Measurements from ENCODE around the gene AURKB. TPM values are rescaled to one million over a fixed set of nuclear protein-coding genes. Genes with fewer than 3 reads are reported as not detected.

Gene AURKB
- total RNA-seq, 4 donors from 2014 or later: 2.3 TPM; not detected in 3

GRCh38 chr17:8186787-8187516, 23.4 kb downstream of the AURKB start:
- TF ChIP-seq, protein P1, sequence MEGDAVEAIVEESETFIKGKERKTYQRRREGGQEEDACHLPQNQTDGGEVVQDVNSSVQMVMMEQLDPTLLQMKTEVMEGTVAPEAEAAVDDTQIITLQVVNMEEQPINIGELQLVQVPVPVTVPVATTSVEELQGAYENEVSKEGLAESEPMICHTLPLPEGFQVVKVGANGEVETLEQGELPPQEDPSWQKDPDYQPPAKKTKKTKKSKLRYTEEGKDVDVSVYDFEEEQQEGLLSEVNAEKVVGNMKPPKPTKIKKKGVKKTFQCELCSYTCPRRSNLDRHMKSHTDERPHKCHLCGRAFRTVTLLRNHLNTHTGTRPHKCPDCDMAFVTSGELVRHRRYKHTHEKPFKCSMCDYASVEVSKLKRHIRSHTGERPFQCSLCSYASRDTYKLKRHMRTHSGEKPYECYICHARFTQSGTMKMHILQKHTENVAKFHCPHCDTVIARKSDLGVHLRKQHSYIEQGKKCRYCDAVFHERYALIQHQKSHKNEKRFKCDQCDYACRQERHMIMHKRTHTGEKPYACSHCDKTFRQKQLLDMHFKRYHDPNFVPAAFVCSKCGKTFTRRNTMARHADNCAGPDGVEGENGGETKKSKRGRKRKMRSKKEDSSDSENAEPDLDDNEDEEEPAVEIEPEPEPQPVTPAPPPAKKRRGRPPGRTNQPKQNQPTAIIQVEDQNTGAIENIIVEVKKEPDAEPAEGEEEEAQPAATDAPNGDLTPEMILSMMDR (IDR thresholded peaks at IDR 0.05 in 4 of 5, conservative IDR thresholded peaks at IDR 0.05 in 1 of 5): peak in 2 of 5 experiments; percentile 34 to 57
- TF ChIP-seq POLR2A (IDR thresholded peaks at IDR 0.05): no peak
- ATAC-seq: peak; percentile 68 to 71
- intact Hi-C loops (cut with DNase I; ENCODE audit: low total_unique reads): loop anchor here (1.0 to 2.0 kb wide), 5 partner anchors 14 to 68 kb away; partner anchors contain the start of gene CTC1
- peak; percentile 88 to 95 for DNase-seq
- peak overlapping the region; percentile 86 to 99 (median 97) for H3K27ac ChIP-seq
- in situ Hi-C loops (cut with MboI; ENCODE audit: low sequenced_read_pairs in 4 of 4): loop anchor here in 1 of 4 donors (5.0 to 10.0 kb wide), 2 partner anchors 35 to 62 kb away; partner anchors contain the start of gene HES7
- no peaks in the 10 kb centered on the region for H3K27me3 ChIP-seq
- H3K36me3 ChIP-seq: no peaks in the 10 kb centered on the region
- H3K9me3 ChIP-seq: no peaks in the 10 kb centered on the region
- H3K4me3 ChIP-seq: peak overlapping the region; percentile 59 to 98 (median 80)
- peaks cover 30 to 35% of the 10 kb centered on the region in 2 donors for H3K4me1 ChIP-seq

DNA sequence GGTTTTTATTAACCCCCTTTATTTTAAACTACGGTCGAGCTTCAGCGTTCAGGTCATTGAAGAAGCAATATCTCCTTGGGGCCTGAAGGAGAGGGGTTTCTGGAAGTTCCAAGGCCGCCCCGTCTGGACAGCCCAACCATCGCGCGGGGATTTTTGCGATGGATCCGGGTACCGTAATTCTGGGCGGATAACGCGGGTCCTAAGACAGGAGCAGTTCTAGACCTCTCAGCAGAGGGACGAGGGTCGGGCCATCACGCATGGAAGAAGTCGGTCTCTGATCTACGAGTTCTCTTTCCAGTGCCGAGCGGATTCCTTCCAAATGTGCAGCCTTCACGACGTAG, 24.0 kb downstream of the AURKB start:
- Histone ChIP-seq H3K36me3 (no peaks in the 10 kb centered on the region), H3K9me3 (no peaks in the 10 kb centered on the region), H3K4me1 (peaks cover 25 to 30% of the 10 kb centered on the region in 2 donors), H3K4me3 (peak overlapping the region; percentile 59 to 98 (median 80)), H3K27me3 (no peaks in the 10 kb centered on the region), H3K27ac (peak overlapping the region; percentile 86 to 99 (median 97))
- intact Hi-C loops (cut with DNase I; ENCODE audit: low total_unique reads) (loop anchor here (1.0 to 2.0 kb wide), 2 partner anchors 13 to 28 kb away; no protein-coding TSS in a partner anchor), in situ Hi-C loops (cut with MboI; ENCODE audit: low sequenced_read_pairs in 4 of 4) (loop anchor here in 1 of 4 donors (5.0 to 10.0 kb wide), 2 partner anchors 36 to 62 kb away; partner anchors contain the start of gene HES7)
- TF ChIP-seq POLR2A (IDR thresholded peaks at IDR 0.05): no peak
- TF ChIP-seq, protein P1 (IDR thresholded peaks at IDR 0.05 in 4 of 5, conservative IDR thresholded peaks at IDR 0.05 in 1 of 5): peak in 1 of 5 experiments; percentile 46
- DNase-seq (no peak), ATAC-seq (no peak)

DNA sequence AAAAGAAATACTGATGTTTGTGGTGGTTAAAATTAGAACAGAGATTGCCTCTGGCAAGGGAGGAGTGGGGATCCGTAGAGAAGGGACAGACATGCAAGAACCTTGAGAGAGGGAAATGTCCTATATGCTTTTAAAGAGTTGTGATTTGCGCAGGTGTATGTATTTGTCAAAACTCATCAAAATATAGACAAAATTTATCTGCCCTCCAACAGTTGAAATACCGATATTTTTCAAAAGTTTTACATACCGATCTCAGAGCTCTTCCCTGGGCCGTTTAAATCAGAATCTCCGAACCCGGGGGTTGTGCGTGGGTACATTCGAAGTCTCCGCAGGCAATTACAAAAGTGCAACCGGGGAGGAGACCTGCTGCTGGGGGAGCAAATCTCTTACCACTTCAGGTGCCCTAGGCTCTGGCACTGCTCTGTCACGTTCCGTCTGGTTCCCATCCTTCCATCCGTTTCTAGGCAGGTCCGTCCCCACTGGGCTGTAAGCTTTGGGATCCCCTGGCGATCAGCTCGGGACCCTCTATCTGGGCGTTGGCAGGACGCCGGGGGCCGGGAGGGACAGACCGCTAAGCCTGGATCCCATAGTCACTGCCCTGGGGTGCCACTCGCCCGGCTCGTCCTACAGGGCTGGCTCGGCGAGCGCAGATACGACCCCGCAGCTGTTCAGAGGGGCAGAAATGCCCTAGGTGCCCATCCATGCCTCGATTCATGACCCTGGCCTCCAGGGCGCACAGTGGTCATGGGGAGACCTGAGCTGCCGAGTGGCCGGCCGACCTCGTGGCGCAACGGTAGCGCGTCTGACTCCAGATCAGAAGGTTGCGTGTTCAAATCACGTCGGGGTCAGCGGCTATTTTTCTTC, 24.6 kb downstream of the AURKB start:
- no peaks in the 10 kb centered on the region for H3K27me3 ChIP-seq
- peak overlapping the region; percentile 86 to 99 (median 97) for H3K27ac ChIP-seq
- H3K36me3 ChIP-seq: no peaks in the 10 kb centered on the region
- H3K9me3 ChIP-seq: no peaks in the 10 kb centered on the region
- TF ChIP-seq, protein P1 (IDR thresholded peaks at IDR 0.05 in 4 of 5, conservative IDR thresholded peaks at IDR 0.05 in 1 of 5): no peak
- peak in 1 of 2 donors; percentile 17 for TF ChIP-seq POLR2A (IDR thresholded peaks at IDR 0.05)
- intact Hi-C loops (cut with DNase I; ENCODE audit: low total_unique reads): loop anchor here (1.0 to 2.0 kb wide), 2 partner anchors 13 to 27 kb away; no protein-coding TSS in a partner anchor
- H3K4me1 ChIP-seq: peaks cover 22 to 28% of the 10 kb centered on the region in 2 donors
- DNase-seq (peak; percentile 79 to 82), ATAC-seq (peak; percentile 43)
- in situ Hi-C loops (cut with MboI; ENCODE audit: low sequenced_read_pairs in 4 of 4): loop anchor here in 1 of 4 donors (5.0 to 10.0 kb wide), 2 partner anchors 36 to 61 kb away; partner anchors contain the start of gene HES7
- peak overlapping the region; percentile 59 to 98 (median 80) for H3K4me3 ChIP-seq

DNA sequence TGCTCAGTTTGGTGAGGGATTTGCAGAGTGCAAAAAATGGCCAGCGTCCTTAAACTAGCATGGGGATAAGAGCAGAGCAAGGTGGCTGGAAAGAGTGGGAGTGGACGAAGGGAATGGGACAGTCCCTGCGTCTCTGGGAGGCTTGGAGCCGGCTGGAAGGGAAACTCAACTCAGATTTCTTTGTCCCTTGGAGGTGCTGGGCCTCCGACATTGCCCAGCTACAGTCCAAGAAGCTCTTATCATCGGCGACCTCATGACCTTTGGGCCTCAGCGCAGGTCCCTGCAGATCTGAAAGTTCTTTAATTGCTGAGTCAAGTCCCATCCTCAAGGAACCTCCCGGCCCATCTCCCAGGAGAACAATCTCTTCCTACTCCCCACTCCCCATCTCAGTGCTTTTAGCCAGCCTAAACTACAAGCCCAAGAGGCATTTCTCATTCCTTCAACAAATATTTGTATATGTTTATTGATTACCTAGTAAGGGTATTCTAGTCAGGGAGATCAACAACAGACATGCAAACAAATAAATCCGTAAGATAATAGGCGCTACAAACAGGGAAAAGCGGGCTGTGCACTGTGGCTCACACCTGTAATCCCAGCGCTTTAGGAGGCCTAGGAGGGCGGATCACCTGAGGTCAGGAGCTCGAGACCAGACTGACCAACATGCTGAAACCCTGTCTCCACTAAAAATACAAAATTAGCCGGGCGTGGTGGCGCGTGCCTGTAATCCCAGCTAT, 33.2 kb downstream of the AURKB start:
- Histone ChIP-seq H3K27ac (peak overlapping the region in 2 of 4 donors; percentile 56 to 63), H3K4me3 (peak overlapping the region in 3 of 4 donors; percentile 59 to 76 (median 63)), H3K9me3 (no peaks in the 10 kb centered on the region), H3K4me1 (peaks cover 8 to 25% of the 10 kb centered on the region in 2 donors), H3K27me3 (no peaks in the 10 kb centered on the region), H3K36me3 (no peaks in the 10 kb centered on the region)
- in situ Hi-C loops (cut with MboI; ENCODE audit: low sequenced_read_pairs in 4 of 4) (loop anchor here in 1 of 4 donors (10.0 kb wide), 1 partner anchor 52 kb away; the partner anchor contains the start of gene HES7), intact Hi-C loops (cut with DNase I; ENCODE audit: low total_unique reads) (no loop called here)
- no peak for DNase-seq
- TF ChIP-seq, protein P1 (IDR thresholded peaks at IDR 0.05 in 4 of 5, conservative IDR thresholded peaks at IDR 0.05 in 1 of 5): no peak
- TF ChIP-seq POLR2A (IDR thresholded peaks at IDR 0.05): no peak
- no peak for ATAC-seq

Data from gastrocnemius medialis (tissue), 4 donors.